Measurements from ENCODE around the gene ODC1.

DNA sequence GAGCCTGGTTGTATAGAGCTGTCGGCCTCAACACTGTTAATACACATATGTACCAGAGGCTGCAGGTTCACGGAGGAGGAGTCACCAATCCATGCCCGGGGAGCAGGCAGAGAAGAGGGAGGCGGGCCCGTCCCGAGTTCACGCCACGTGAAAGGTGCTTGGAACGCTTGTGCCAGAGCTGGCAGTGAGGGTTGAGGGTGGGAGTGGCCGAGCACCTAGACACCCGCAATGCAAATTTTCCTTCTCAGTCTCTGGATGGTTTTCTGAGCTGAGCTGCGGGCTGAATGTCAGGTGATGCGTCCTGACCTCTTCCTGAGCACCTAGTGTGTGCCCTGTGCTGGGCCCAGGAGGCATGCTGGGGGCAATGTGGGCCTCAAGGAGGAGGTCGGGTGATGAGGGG is 52.2 kb downstream of the ODC1 start:
- no peak for TF ChIP-seq POLR2A (IDR thresholded peaks at IDR 0.05)
- TF ChIP-seq, protein P1, sequence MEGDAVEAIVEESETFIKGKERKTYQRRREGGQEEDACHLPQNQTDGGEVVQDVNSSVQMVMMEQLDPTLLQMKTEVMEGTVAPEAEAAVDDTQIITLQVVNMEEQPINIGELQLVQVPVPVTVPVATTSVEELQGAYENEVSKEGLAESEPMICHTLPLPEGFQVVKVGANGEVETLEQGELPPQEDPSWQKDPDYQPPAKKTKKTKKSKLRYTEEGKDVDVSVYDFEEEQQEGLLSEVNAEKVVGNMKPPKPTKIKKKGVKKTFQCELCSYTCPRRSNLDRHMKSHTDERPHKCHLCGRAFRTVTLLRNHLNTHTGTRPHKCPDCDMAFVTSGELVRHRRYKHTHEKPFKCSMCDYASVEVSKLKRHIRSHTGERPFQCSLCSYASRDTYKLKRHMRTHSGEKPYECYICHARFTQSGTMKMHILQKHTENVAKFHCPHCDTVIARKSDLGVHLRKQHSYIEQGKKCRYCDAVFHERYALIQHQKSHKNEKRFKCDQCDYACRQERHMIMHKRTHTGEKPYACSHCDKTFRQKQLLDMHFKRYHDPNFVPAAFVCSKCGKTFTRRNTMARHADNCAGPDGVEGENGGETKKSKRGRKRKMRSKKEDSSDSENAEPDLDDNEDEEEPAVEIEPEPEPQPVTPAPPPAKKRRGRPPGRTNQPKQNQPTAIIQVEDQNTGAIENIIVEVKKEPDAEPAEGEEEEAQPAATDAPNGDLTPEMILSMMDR (IDR thresholded peaks at IDR 0.05): no peak
